LNCaP clone FGC (cell line): Measurements from ENCODE around the gene FHIT.
"Not testable (repeated sequence)": the region's sequence is repeated elsewhere in the genome, so short reads cannot be mapped to it uniquely, and the experiment has no call there.

Source experiments
- DNase-seq: peaks from one replicate; pipeline ENCODE4 v3.0.0-alpha.2; 2011; ENCODE audit warnings: low read depth
- H3K4me3 ChIP-seq: 2 replicates; pipeline ENCODE4 v1.5.1; 2011; ENCODE audit warnings: mild to moderate bottlenecking, low read depth, low read length, control low read depth
- CTCF ChIP-seq: IDR thresholded peaks from 2 replicates; pipeline ENCODE4 v1.5.1; 2012; ENCODE audit warnings: mild to moderate bottlenecking; ENCODE audit not compliant: control insufficient read depth, insufficient read depth; ENCODE audit errors: extremely low read depth

The FHIT gene

DNA sequence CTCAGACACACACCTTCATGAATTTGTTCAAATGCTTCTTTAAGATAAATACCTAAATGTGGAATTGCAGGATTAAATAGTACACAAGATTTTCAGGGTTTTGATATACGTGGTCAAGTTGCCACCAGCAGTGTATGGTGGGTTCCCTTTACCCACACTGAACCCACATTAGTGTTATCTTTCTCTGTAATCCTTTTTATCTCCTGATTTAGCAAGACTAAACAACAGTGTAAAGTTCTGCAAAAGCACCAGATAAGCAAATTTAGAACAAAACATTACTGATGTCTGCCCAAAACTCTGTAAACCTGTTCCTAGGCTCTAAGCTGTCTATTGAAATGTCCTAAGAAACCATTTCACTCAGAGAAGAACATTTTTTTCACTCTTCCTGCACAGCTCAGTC is 352.9 kb downstream of the FHIT start:
- DNase-seq, result no peak
- no peak overlapping the region for H3K4me3 ChIP-seq
- TF ChIP-seq CTCF, result no peak

DNA sequence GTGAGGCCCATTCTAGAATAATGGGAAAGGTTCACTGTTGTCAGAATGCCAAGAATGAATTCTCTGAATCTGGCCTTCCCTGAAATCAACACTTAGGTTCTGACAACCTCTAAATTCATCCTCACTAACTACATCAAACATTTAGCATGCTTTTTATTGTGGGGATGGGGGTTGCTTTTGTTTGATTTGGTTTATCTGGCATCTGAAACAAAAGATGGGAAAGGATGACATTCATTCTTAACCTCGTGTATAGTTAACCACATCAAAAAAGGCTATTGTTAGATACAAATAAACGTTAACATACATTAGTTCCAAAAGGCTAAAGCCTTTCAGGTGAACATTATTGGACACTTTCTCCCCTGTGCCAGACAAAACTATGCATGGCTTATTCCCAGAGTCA is 357.3 kb downstream of the FHIT start:
- no peak for TF ChIP-seq CTCF
- no peak for DNase-seq
- H3K4me3 ChIP-seq, result no peak overlapping the region

DNA sequence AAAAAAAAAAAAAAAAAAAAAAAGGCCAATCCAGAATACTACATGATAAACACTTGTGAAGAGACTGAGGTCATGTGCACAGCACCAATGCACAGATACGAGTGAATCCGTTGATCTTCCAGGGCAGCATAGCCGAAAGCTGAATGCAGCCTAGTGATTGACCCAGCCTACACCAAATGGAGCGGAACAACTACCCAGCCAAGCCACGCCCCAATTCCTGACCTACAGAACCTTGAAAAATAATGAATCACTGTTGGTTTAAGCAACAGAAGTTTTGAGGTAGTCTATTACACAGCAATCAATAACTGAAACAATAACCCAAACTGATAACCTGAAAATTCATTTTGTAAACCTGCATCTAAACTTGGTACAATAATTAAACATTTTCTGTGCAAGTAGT is 361.0 kb downstream of the FHIT start:
- no peak for TF ChIP-seq CTCF
- H3K4me3 ChIP-seq, result no peak overlapping the region
- no peak for DNase-seq

DNA sequence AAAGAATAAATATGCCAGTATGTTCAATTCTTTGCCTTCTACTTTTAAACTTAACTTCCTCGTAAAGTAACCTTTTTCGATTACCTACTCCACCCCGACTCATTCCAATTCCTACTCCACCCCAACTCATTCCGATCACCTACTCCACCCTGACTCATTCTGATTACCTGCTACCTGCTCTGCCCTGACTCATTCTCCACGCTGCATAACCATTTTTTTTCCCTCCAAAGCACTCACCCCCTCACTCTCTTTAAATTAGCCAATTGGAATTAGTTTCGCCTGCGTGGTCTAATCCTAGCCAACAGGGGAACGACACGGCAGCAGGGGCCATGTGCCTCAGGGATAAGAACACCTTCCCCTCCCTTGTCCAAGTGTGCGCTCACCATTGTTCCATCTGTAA is 362.3 kb downstream of the FHIT start:
- not testable (repeated sequence) for DNase-seq, H3K4me3 ChIP-seq

GRCh38 chr3:60887574-60887973 is 363.7 kb downstream of the FHIT start:
- no peak for DNase-seq
- no peak overlapping the region for H3K4me3 ChIP-seq

GRCh38 chr3:60886518-60886917 is 364.7 kb downstream of the FHIT start:
- DNase-seq, result no peak
- no peak for TF ChIP-seq CTCF
- no peak overlapping the region for H3K4me3 ChIP-seq

More at GRCh38 chr3:60887574-60887973, 363.7 kb downstream of the FHIT start:
- no peak for TF ChIP-seq CTCF

GRCh38 chr3:60884005-60884404 is 367.2 kb downstream of the FHIT start:
- H3K4me3 ChIP-seq, result no peak overlapping the region
- no peak for DNase-seq

More at GRCh38 chr3:60884005-60884404, 367.2 kb downstream of the FHIT start:
- no peak for TF ChIP-seq CTCF
